Hematopoietic multipotent progenitor cell (in vitro differentiated cells): ENCODE data around the gene HMGN2. TPM values are rescaled to one million over a fixed set of nuclear protein-coding genes. Genes with fewer than 3 reads are reported as not detected.

Experiments
- DNase-seq, 3 donors: peaks; one replicate each; pipeline ENCODE4 v3.0.0-alpha.2; 2011 to 2015; ENCODE audit warnings: low read depth in 2 of 3, low spot score in 2 of 3
- total RNA-seq: library from RNA; depleted of rRNA; stranded (reverse); fragments of >200 nt; gene quantifications from one replicate; pipeline ENCODE4 v1.2.3, GENCODE V29; 2012

The HMGN2 gene
- 187 TPM for total RNA-seq

DNA sequence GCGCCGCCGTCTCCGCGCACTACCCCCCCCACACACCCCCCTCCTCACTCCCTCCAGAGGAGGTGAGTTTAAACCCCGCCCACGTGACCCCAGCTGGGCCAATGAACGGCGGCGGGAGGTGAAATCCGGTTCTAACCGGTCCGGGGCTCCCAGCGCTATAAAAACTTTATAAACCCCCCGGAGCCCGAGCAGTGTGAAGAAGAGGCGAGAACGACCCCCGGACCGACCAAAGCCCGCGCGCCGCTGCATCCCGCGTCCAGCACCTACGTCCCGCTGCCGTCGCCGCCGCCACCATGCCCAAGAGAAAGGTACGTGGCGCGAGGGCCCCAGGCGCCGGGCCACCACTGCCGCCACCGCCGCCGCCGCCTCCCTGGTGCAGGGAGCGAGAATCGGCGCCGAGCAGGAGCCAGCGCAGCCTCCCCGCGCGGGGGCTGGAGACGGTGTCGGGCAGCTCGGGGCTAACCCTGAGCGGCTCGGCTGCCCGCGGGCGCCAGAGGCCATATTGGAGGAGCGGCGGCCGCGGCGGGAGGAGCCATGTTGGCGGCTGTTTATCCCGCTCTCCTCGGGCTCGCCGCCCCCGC lies at the start of gene HMGN2:
HMGN2 (plus strand) TSS at position 121 of the 581 bp plus-strand sequence; CDS start at position 294, 173 bp downstream.
- DNase-seq, result peak; percentile 66 to 92 (median 86)

DNA sequence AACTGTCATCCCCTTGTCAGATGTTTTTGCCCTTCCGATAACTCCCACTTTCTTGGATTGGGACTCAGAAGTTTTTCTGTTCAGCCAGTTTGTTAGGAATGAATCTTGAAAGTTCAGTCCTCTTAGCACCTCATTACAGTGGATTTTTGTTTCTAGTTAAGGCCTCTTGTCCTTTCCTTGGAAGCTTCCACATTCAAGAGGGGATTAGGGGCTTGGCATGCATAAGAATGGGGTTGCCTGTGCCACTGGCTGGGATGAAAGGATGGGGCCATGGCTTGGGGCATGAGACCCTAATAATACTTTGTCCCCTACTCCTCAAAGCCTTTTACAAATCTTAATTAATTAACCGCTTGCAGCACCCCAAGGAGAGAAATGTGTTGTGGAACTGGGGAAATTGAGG lies 42.5 kb upstream of the HMGN2 start:
- DNase-seq, result no peak

GRCh38 chr1:26431979-26432695 lies 40.1 kb upstream of the HMGN2 start, which contains the start of gene DHDDS:
DHDDS (plus strand) TSS chr1:26432321; CDS start chr1:26432946, 625 bp downstream.
- peak; percentile 91 to 99 (median 98) for DNase-seq

DNA sequence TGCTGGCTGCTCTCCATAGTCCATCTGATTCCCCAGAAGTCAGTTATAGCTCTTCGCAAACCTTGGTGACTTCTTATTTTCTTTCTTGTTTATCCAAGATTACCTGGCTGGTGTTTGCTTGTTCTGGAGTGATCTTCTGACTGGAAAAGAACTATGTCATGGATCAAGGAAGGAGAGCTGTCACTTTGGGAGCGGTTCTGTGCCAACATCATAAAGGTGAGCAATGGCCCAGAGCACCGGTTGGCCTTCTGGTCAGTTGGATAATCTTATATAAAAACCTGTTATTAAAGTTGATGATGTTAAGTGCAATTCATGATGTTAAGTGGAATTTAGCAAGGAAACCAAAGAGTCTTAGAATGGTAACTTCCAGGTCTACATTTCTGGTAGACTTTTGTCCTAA lies 39.4 kb upstream of the HMGN2 start:
- no peak for DNase-seq

DNA sequence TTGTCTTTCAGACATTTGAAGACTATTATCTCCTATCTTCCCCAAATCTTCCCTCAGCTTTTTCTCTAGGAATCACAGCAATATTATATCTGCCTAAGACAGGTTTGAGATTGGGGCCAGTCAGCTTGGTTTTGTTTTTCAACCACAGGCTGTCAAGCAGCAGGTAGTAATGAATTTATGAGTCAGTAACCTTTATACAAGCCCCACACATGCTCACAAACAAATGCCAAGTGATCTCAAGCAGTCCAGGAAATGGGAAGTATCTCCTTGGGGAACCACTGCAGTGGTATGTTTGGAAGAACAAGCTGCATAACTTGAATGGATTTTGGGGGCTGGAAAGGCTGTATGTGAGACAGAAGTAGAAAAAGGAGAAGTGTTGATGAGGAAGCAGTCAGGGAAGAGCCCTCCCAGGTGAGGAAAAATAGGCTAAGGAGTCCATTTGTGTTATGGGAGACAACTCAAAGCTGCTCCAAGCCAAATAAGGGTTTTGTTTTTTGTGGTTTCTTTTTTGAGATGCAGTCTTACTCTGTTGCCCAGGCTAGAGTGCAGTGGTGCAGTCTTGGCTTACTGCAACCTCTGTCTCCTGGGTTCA lies 38.0 kb upstream of the HMGN2 start:
- DNase-seq, result no peak

DNA sequence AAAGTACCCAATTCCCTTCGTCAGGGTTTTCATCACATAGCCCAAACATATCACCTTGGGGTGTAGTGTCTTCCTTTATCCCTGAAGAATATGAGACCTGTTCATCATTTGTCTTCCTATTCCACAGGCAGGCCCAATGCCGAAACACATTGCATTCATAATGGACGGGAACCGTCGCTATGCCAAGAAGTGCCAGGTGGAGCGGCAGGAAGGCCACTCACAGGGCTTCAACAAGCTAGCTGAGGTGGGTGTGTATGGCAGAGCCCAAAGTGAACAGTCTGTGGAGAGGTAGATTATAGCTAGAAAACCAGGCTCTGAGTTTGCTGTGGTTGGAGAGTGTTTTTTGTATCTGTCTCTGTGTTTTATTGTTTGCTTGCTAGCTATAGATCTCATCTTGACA lies 34.2 kb upstream of the HMGN2 start:
- no peak for DNase-seq

- no peak for DNase-seq
Observed at GRCh38 chr1:26440259-26440658, 32.0 kb upstream of the HMGN2 start.

DNA sequence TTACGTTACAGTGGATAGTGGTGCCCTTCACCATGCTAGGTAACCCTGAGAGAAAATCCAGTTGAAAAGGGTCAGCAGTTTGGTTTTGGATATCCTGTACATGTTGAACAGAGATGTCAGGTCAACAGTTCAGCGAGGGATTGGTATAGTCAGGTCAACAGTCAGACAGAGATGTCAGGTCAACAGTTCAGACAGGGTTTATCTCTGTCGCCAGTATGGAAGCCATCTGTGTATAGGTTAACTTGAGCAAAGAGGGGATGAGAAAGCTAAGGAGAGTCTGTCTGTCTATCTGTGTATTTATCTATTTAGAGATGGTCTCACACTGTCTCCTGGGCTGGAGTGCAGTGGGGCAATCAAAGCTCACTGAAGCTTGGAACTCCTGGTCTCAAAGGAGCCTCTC lies 22.4 kb upstream of the HMGN2 start:
- no peak for DNase-seq

DNA sequence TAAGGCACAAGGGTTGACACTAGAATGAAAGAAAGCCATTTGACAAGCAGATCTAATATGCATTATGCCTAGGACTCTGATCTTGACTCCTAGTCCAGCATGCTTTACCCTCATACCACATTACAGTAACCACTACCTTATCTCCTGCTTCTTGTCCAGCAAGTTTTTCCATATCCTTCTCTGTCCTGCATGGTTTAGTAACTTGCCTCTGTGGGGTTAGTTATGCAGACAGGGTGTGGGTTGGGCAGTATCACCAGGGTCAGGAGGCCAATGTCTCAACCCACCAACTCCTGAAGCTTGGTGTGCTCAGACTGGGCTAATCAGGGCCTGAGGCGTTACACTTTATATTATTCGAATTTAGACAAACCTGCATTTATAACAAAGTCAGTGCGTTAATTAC lies 21.3 kb upstream of the HMGN2 start:
- no peak for DNase-seq

DNA sequence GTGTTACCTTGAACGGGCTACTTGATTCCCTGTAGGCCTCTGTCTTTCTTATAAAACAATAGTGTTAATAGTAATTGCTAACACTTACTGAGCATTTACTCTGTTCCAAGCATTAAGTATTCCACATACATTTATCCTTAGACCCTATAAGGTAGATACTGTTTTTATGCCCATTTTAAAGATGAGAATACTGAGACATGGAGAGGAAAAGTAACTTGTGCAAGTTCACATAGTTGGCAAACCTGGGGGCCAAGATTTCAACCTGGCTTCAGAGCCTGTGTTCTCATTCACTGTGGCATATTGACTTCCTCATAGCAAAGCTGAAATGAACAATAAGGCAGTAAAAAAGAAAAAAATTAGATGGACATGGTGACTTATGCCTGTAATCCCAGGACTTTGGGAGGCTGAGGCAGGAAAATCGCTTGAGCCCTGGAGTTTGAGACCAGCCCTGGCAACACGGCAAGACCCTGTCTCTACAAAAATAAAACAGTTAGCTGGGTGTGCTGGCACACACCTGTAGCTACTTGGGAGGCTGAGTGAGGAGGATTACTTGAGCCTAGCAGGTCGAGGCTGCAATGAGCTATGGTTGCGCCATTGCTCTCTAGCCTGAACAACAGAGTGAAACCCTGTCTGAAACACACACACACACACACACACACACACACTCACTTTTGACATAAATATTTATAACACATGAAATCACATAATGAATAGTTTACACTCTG lies 19.6 kb upstream of the HMGN2 start:
- DNase-seq, result no peak

DNA sequence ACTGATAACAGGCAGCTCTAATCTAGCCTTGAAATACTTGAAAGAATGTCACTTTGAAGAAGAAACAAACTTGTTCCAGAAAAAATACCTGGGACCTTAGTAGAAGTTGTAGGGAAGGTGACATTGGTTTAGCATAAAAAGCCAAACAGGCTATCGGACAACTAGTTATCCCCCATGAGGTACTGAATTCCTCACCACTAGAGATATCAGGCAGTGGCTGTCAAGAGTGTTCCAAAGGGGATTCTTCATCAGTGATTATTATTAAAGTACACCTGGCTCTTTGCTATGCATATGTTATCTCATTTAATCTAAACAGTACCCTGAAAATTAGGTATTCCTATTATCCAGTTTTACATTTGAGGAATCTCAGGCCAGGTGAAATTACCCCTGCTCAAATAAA lies 13.1 kb upstream of the HMGN2 start:
- DNase-seq, result no peak

DNA sequence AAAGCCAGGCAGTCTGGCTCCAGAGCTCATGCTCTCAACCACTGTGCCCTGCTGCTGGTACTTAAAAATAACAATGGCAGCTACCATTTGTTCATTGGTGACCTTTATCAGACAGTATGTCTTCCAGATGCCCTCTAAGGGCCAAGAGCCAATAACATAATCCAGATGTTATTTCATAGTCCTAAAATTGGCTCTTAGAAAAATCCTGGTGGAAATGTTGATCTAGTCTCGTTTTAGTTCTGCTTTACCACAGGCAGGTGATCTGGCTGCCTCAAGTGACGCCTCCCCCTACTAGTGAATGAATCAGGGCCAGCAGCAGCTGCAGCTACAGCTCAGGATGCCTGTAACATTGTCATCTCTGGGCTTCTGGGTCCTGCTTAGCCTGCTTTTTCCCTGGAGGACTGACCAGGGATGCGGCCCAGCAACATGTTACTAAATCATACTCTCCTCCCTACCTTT lies 12.6 kb upstream of the HMGN2 start:
- DNase-seq, result no peak

DNA sequence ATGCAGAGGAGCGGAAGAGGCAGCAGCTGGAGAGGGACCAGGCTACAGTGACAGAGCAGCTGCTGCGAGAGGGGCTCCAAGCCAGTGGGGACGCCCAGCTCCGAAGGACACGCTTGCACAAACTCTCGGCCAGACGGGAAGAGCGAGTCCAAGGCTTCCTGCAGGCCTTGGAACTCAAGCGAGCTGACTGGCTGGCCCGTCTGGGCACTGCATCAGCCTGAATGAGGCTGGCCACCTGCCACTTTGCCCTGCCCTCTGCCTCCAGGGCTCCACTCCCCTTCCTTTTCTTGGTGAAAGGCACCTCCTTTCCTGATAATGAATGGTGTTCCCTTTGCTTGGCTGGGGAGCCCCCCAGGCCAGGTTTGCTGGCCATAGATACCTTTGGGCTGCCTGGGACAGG lies 3.3 kb upstream of the HMGN2 start:
- DNase-seq, result no peak

- no peak for DNase-seq
Observed at GRCh38 chr1:26469558-26469957, 2.7 kb upstream of the HMGN2 start.

- peak in 1 of 3 donors; percentile 4 for DNase-seq
Observed at GRCh38 chr1:26470878-26471497, 1.3 kb upstream of the HMGN2 start.

GRCh38 chr1:26471498-26472319 lies 531 bp upstream of the HMGN2 start:
- DNase-seq, result peak; percentile 24 to 42 (median 28)

- DNase-seq, result peak; percentile 92 to 95 (median 94)
Observed at GRCh38 chr1:26472901-26473845, 933 bp downstream of the HMGN2 start.

DNA sequence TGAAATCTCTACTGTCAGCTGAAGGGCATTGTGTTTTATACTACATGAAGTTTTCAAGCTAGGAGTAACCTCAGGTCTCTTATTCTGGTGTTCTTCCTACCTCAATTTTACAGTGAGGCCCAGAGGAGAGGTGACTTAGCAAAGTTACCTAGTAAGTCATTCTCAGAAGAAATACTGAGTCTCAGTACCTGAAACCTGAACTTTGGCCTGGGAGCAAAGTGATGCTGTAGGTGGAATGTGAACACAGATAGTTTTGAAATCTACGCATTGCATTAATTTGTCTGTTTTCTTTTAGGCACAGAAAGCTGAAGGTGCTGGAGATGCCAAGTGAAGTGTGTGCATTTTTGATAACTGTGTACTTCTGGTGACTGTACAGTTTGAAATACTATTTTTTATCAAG lies 2.6 kb downstream of the HMGN2 start:
- no peak for DNase-seq

DNA sequence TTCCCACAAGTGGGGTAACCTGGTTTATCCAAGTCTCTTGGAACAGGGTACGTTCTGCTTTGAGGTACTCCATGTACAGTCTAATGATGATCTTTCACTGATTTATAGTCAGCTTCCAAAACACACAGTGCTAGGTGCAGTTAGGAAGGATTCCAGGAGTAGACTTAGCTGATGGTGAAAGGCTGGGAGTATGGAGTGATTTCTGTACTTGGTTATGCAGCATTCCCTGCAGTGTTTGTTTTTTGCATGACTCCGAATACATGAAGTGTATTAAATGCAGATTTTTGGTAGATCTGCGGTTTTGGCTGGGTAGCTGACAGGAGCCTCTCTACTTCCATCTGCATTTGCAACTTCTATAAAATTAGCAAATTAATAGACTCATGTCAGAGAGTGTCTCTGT lies 3.7 kb downstream of the HMGN2 start:
- no peak for DNase-seq
